Cardiac fibroblast (primary cell): ENCODE measurements around the gene ANLN.

Experiments
- DNase-seq, 2 donors: peaks; one replicate each; pipeline versions ENCODE4 v3.0.0 to v3.0.0-alpha.2; 2010; ENCODE audit warnings: low read depth in 2 of 2
- H3K4me3 ChIP-seq, 2 donors: replicated peaks in 1 of 2; 1 replicate in 1 of 2; 2 replicates in 1 of 2; pipeline ENCODE4 v1.5.1; 2011; ENCODE audit warnings: low read depth in 2 of 2, low read length in 2 of 2, mild to moderate bottlenecking in 2 of 2, moderate library complexity in 1 of 2
- TF ChIP-seq, protein P1 (sequence below): IDR thresholded peaks from one replicate; pipeline ENCODE4 v1.5.1; 2011; ENCODE audit warnings: low read depth, mild to moderate bottlenecking, low read length, inconsistent platforms

The ANLN gene

DNA sequence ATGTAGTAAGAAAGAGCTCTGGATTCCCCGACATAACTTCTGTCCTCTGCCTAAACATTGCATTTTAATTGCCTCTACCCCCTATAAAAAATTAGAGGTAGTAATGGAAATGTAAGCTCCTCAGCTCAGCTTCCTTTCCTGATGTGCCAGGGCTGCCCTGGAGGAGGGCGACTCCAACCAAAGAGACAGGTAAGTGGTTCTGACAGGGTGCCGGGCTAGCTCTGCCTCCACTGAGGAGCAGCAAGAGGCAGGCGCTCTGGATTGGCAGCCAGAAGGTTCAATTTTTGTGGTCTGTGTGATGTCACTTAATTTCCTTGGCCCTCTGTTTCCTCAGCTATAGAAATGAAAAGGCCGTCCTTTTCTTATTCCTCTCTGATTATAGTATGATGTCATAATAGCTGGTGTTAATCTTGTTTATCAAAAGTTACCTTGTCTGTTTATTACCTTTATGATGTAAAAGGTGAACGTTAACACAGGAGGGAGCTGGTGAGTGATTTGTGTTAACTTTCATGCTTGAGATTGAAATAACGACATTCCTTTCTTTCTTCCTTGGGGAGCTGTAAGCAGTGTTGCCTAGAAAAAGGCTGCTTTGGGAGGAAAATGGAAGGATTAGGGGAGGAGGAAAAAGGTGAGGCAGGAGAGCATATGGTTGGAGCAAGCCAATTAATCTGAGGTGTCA lies 51.8 kb downstream of the ANLN start:
- no peak overlapping the region for H3K4me3 ChIP-seq
- no peak for DNase-seq
- TF ChIP-seq, protein P1, sequence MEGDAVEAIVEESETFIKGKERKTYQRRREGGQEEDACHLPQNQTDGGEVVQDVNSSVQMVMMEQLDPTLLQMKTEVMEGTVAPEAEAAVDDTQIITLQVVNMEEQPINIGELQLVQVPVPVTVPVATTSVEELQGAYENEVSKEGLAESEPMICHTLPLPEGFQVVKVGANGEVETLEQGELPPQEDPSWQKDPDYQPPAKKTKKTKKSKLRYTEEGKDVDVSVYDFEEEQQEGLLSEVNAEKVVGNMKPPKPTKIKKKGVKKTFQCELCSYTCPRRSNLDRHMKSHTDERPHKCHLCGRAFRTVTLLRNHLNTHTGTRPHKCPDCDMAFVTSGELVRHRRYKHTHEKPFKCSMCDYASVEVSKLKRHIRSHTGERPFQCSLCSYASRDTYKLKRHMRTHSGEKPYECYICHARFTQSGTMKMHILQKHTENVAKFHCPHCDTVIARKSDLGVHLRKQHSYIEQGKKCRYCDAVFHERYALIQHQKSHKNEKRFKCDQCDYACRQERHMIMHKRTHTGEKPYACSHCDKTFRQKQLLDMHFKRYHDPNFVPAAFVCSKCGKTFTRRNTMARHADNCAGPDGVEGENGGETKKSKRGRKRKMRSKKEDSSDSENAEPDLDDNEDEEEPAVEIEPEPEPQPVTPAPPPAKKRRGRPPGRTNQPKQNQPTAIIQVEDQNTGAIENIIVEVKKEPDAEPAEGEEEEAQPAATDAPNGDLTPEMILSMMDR: no peak

DNA sequence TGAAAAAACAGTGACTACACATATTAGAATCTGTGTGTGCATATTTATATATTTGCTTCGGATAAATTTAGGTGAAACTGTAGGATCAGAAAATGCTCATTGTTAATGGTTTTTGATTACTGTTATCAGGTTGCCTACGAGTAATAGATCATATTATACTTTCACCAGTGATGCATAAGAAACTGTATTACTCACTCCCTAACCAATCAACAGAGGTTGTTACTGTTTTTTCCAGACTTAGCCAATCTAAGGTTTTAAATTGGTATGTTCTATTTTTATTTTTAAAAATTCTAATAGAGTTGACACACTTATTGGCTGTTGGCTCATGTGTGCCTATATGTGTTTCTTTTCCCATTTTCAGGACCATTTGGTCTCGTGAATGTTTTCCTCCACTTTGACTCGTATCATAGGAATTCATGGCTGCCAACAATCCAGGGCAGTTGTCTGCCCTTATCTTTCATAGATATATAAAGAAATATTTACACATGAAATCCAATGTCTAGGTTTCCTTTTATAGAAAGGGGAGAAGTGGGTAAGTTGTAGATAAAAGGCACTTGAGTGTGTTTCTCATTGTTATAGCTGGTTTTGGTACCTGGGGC lies 59.2 kb downstream of the ANLN start:
- H3K4me3 ChIP-seq: no peak overlapping the region
- DNase-seq: peak; percentile 34 to 41
- TF ChIP-seq, protein P1: no peak

DNA sequence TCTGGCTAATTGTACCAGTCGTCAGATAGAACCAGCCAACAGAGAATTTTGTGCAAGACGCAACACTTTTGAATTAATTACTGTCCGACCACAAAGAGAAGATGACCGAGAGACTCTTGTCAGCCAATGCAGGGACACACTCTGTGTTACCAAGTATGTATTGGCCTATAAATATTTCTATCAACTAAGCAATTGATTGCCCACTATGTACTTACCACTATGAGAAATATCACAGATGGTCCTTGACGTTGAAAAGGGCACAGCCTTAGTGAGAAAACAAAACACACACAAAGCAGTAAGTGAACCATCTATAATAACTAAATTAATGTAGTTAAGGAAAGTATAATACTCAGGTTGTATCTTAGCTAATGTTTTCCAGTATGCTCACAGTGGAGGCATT lies 60.0 kb downstream of the ANLN start:
- H3K4me3 ChIP-seq: no peak overlapping the region
- no peak for DNase-seq
- TF ChIP-seq, protein P1: no peak

DNA sequence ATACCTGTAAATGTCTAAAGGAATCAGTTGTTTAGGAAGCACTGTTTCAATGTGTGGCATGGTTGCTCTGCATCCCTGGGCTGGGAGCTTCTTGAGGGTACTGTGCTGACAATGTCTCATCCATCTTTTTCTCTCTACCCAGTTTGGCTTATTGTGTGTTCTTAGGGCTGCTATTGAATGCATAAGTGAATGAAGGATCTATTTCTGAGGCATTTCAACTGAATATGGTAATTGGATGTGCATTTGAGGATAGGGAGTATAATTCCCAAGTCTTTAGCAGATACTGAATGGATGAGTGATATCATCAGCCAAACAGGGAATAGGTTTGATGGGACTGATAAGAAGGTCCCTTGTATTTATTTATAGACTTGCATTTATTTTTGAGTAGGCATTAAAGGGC lies 64.1 kb downstream of the ANLN start:
- H3K4me3 ChIP-seq: no peak overlapping the region
- TF ChIP-seq, protein P1: no peak
- no peak for DNase-seq

DNA sequence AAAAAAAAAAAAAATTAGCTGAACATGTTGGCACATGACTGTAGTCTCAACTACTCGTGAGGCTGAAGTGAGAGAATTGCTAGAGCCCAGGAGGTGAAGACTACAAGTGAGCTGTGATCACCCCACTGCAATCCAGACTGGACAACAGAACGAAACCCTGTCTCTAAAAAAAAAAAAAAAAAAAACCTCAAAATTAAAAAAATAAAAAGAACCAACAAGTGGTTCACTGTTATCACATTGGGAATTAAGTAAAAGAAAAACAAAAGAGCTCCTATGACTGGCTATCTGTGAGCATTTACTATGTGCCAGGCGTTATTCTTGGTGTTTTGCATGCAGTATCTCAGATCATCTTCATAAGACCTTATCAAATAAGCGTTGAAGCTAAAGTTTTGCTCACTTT lies 66.0 kb downstream of the ANLN start:
- no peak overlapping the region for H3K4me3 ChIP-seq
- TF ChIP-seq, protein P1: no peak
- no peak for DNase-seq

DNA sequence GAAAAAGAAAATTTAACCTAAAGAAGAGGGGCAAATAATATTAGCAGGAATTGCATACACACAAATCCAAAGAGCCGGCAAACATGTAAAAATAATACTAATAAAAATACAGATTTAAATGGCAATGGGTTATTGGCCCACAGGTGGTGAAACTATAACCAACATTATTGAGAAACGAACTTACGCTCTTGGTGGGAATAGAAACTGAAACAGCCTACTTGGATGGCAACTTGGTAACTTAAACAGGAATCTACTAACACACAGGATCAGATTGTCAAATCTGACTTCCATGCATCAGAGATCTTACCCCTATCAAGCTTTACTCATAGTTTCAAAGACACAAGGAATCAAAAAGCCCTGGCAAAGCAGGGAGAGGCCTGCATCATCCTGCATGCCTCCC lies 66.5 kb downstream of the ANLN start:
- DNase-seq: no peak
- TF ChIP-seq, protein P1: no peak
- no peak overlapping the region for H3K4me3 ChIP-seq
